Neuronal stem cell (in vitro differentiated cells): ENCODE measurements around the gene SFR1.
A peak's percentile ranks its signal among the peaks of the same experiment; 100 is the strongest.

ENCODE experiments used
- DNase-seq: peaks from one replicate; pipeline ENCODE4 v3.0.0-alpha.2; 2013; ENCODE audit warnings: low spot score
- H2AFZ ChIP-seq: one replicate; pipeline ENCODE4 v1.6.1; 2013; ENCODE audit warnings: mild to moderate bottlenecking, low read length, inconsistent platforms
- H2AK5ac ChIP-seq: 2 replicates; pipeline ENCODE4 v1.6.1; 2013; ENCODE audit warnings: low read depth, mild to moderate bottlenecking, inconsistent platforms, low read length, moderate library complexity, mixed read lengths
- H2BK120ac ChIP-seq: 2 replicates; pipeline ENCODE4 v1.6.1; 2013; ENCODE audit warnings: low read depth, mild to moderate bottlenecking, inconsistent platforms, low read length, moderate library complexity, mixed read lengths
- H2BK12ac ChIP-seq: one replicate; pipeline ENCODE4 v1.6.1; 2013; ENCODE audit warnings: low read length, inconsistent platforms
- H2BK15ac ChIP-seq: 2 replicates; pipeline ENCODE4 v1.6.1; 2013; ENCODE audit warnings: mild to moderate bottlenecking, low read length, inconsistent platforms, mixed read lengths
- H2BK5ac ChIP-seq: one replicate; pipeline ENCODE4 v1.6.1; 2013; ENCODE audit warnings: inconsistent platforms, mild to moderate bottlenecking, low read length, moderate library complexity
- H3K14ac ChIP-seq: one replicate; pipeline ENCODE4 v1.6.1; 2013; ENCODE audit warnings: low read length, inconsistent platforms
- H3K18ac ChIP-seq: 2 replicates; pipeline ENCODE4 v1.6.1; 2013; ENCODE audit warnings: low read length, inconsistent platforms
- H3K23ac ChIP-seq: 2 replicates; pipeline ENCODE4 v1.6.1; 2013; ENCODE audit warnings: low read depth, mild to moderate bottlenecking, mixed read lengths, low read length, inconsistent platforms; ENCODE audit not compliant: poor library complexity
- H3K27ac ChIP-seq: replicated peaks from 3 replicates; pipeline ENCODE4 v1.5.1; 2013; ENCODE audit warnings: low read length, inconsistent platforms
- H3K27me3 ChIP-seq, 3 experiments: 2 replicates each; pipeline ENCODE4 v1.6.1; 2013; ENCODE audit warnings: low read length in 3 of 3, mild to moderate bottlenecking in 2 of 3, inconsistent platforms in 1 of 3, low read depth in 1 of 3, mixed read lengths in 1 of 3, moderate library complexity in 1 of 3; ENCODE audit not compliant: control insufficient read depth in 3 of 3, insufficient read depth in 3 of 3
- H3K36me3 ChIP-seq, 2 donors: replicated peaks in 1 of 2; 2 replicates each; pipeline ENCODE4 v1.6.1; 2013; ENCODE audit warnings: low read length in 2 of 2; ENCODE audit not compliant: control insufficient read depth in 2 of 2, insufficient read depth in 2 of 2
- H3K4ac ChIP-seq: 2 replicates; pipeline ENCODE4 v1.6.1; 2013; ENCODE audit warnings: inconsistent platforms, mild to moderate bottlenecking, low read length, moderate library complexity
- H3K4me1 ChIP-seq, 2 donors: 1 replicate in 1 of 2; 2 replicates in 1 of 2; pipeline ENCODE4 v1.6.1; 2013; ENCODE audit warnings: low read length in 2 of 2, low read depth in 1 of 2; ENCODE audit not compliant: control insufficient read depth in 2 of 2, insufficient read depth in 1 of 2
- H3K4me2 ChIP-seq: one replicate; pipeline ENCODE4 v1.6.1; 2013; ENCODE audit warnings: mild to moderate bottlenecking, low read length, inconsistent platforms; ENCODE audit not compliant: insufficient read depth, poor library complexity, severe bottlenecking
- H3K4me3 ChIP-seq, 2 donors: 2 replicates each; pipeline ENCODE4 v1.5.1; 2013; ENCODE audit warnings: low read length in 2 of 2, mild to moderate bottlenecking in 2 of 2, inconsistent platforms in 1 of 2, moderate library complexity in 1 of 2
- H3K79me1 ChIP-seq: one replicate; pipeline ENCODE4 v1.6.1; 2013; ENCODE audit warnings: low read depth, mild to moderate bottlenecking, inconsistent platforms, low read length, moderate library complexity
- H3K9ac ChIP-seq: one replicate; pipeline ENCODE4 v1.6.1; 2013; ENCODE audit warnings: mild to moderate bottlenecking, low read depth, low read length, inconsistent platforms; ENCODE audit not compliant: poor library complexity
- H3K9me3 ChIP-seq, 2 donors: replicated peaks in 1 of 2; 2 replicates each; pipeline versions ENCODE3 to v1.6.1; 2013; ENCODE audit warnings: low read length in 2 of 2, mild to moderate bottlenecking in 2 of 2, inconsistent platforms in 1 of 2, low read depth in 1 of 2, mixed read lengths in 1 of 2, moderate library complexity in 1 of 2; ENCODE audit not compliant: control insufficient read depth in 2 of 2, insufficient read depth in 1 of 2
- H4K8ac ChIP-seq: one replicate; pipeline ENCODE4 v1.6.1; 2013; ENCODE audit warnings: low read depth, mild to moderate bottlenecking, inconsistent platforms, low read length, moderate library complexity
- H4K91ac ChIP-seq: one replicate; pipeline ENCODE4 v1.6.1; 2013; ENCODE audit warnings: low read length, low read depth, mild to moderate bottlenecking, inconsistent platforms; ENCODE audit not compliant: poor library complexity
- WGBS, 2 donors: extraction: QIAGEN DNeasy Blood & Tissue Kit; methylation state at CpG; one replicate each; pipeline ENCODE4 v1.1.7; 2013; ENCODE audit warnings: missing lambda C conversion rate in 2 of 2, mixed read lengths in 1 of 2; ENCODE audit not compliant: insufficient read length in 2 of 2, insufficient replicate concordance in 1 of 2; ENCODE audit errors: extremely low coverage in 2 of 2; 5-methylcytosine and 5-hydroxymethylcytosine counted together

The SFR1 gene

GRCh38 chr10:104142081-104142480 lies 20.1 kb downstream of the SFR1 start:
- no peak for DNase-seq
- Histone ChIP-seq H2BK5ac (no peak overlapping the region), H2BK12ac (no peak overlapping the region), H3K4me2 (no peak overlapping the region), H2BK120ac (no peak overlapping the region), H4K91ac (no peak overlapping the region), H3K36me3 (no peaks in the 10 kb centered on the region), H3K4me3 (no peak overlapping the region), H3K9me3 (no peaks in the 10 kb centered on the region), H2BK15ac (no peak overlapping the region), H3K4me1 (peaks cover 0 to 3% of the 10 kb centered on the region in 2 donors), H2AFZ (peak overlapping the region; percentile 4), H3K14ac (no peak overlapping the region), H3K23ac (no peak overlapping the region), H4K8ac (no peak overlapping the region), H3K18ac (no peak overlapping the region), H2AK5ac (no peak overlapping the region), H3K27ac (no peak overlapping the region), H3K4ac (no peak overlapping the region), H3K79me1 (no peaks in the 10 kb centered on the region), H3K27me3 (no peaks in the 10 kb centered on the region), H3K9ac (no peak overlapping the region)
- WGBS, 2 donors, result no CpG with 5 or more reads among the region's 1 CpG

GRCh38 chr10:104143829-104144228 lies 21.9 kb downstream of the SFR1 start:
- H4K91ac ChIP-seq, result no peak overlapping the region
- H3K36me3 ChIP-seq, result no peaks in the 10 kb centered on the region
- no peak overlapping the region for H3K14ac ChIP-seq
- H3K4me1 ChIP-seq, result peaks cover 0 to 3% of the 10 kb centered on the region in 2 donors
- no peak overlapping the region for H4K8ac ChIP-seq
- no peak overlapping the region for H2BK5ac ChIP-seq
- no peak overlapping the region for H3K4ac ChIP-seq
- H3K4me3 ChIP-seq, result no peak overlapping the region
- no CpG with 5 or more reads among the region's 3 CpGs for WGBS, 2 donors
- no peak overlapping the region for H2BK12ac ChIP-seq
- no peak overlapping the region for H2BK120ac ChIP-seq
- no peak overlapping the region for H3K23ac ChIP-seq
- no peaks in the 10 kb centered on the region for H3K9me3 ChIP-seq
- H3K9ac ChIP-seq, result no peak overlapping the region
- H3K4me2 ChIP-seq, result no peak overlapping the region
- H2BK15ac ChIP-seq, result no peak overlapping the region
- H3K27me3 ChIP-seq, result no peaks in the 10 kb centered on the region
- H3K79me1 ChIP-seq, result no peaks in the 10 kb centered on the region
- DNase-seq, result no peak
- no peak overlapping the region for H3K27ac ChIP-seq
- H2AFZ ChIP-seq, result no peak overlapping the region
- H2AK5ac ChIP-seq, result no peak overlapping the region
- H3K18ac ChIP-seq, result no peak overlapping the region

GRCh38 chr10:104144931-104145330 lies 23.0 kb downstream of the SFR1 start:
- Histone ChIP-seq H3K4me3 (no peak overlapping the region), H2BK12ac (no peak overlapping the region), H3K18ac (no peak overlapping the region), H2BK15ac (no peak overlapping the region), H3K14ac (no peak overlapping the region), H3K4ac (no peak overlapping the region), H2AK5ac (no peak overlapping the region), H3K4me2 (no peak overlapping the region), H4K91ac (no peak overlapping the region), H3K23ac (no peak overlapping the region), H3K9ac (no peak overlapping the region), H2AFZ (no peak overlapping the region), H3K79me1 (no peaks in the 10 kb centered on the region), H3K36me3 (no peaks in the 10 kb centered on the region), H3K27me3 (no peaks in the 10 kb centered on the region), H2BK120ac (no peak overlapping the region), H3K4me1 (peaks cover 0 to 3% of the 10 kb centered on the region in 2 donors), H3K9me3 (no peaks in the 10 kb centered on the region), H2BK5ac (no peak overlapping the region), H3K27ac (no peak overlapping the region), H4K8ac (no peak overlapping the region)
- no peak for DNase-seq
- WGBS, 2 donors, result no CpG with 5 or more reads among the region's 4 CpGs

GRCh38 chr10:104146882-104147281 lies 24.9 kb downstream of the SFR1 start:
- Histone ChIP-seq H3K9ac (no peak overlapping the region), H3K79me1 (no peaks in the 10 kb centered on the region), H2AFZ (no peak overlapping the region), H3K36me3 (no peaks in the 10 kb centered on the region), H3K27ac (no peak overlapping the region), H4K8ac (no peak overlapping the region), H2AK5ac (no peak overlapping the region), H2BK12ac (no peak overlapping the region), H3K14ac (no peak overlapping the region), H3K23ac (no peak overlapping the region), H3K4me1 (peaks cover 0 to 3% of the 10 kb centered on the region in 2 donors), H4K91ac (no peak overlapping the region), H3K9me3 (no peaks in the 10 kb centered on the region), H3K4ac (no peak overlapping the region), H3K18ac (no peak overlapping the region), H2BK15ac (no peak overlapping the region), H3K4me2 (no peak overlapping the region), H3K4me3 (no peak overlapping the region), H2BK5ac (no peak overlapping the region), H3K27me3 (no peaks in the 10 kb centered on the region), H2BK120ac (no peak overlapping the region)
- WGBS, 2 donors, result no CpG with 5 or more reads among the region's 1 CpG
- no peak for DNase-seq
